HepG2 (cell line): ENCODE data around the gene REEP2. TPM values are rescaled to one million over a fixed set of nuclear protein-coding genes. Genes with fewer than 3 reads are reported as not detected.

Source experiments
- HES4 ChIP-seq: sonication (generic); formaldehyde crosslinking; IDR thresholded peaks from 2 replicates; pipeline ENCODE4 v1.9.0; 2021; ENCODE audit warnings: mild to moderate bottlenecking, missing genetic modification reagents, borderline replicate concordance
- KMT2B ChIP-seq: IDR thresholded peaks from 2 replicates; pipeline ENCODE4 v1.6.1; 2016; ENCODE audit warnings: missing genetic modification reagents, missing compliant biosample characterization
- LBX2 ChIP-seq: sonication (generic); formaldehyde crosslinking; IDR thresholded peaks from 2 replicates; pipeline ENCODE4 v1.5.0; 2020; ENCODE audit warnings: missing genetic modification reagents, mild to moderate bottlenecking, borderline replicate concordance
- MIXL1 ChIP-seq: IDR thresholded peaks from 2 replicates; pipeline ENCODE4 v1.6.1; 2016
- MTA1 ChIP-seq: sonication (generic); formaldehyde crosslinking; IDR thresholded peaks from 2 replicates; pipeline ENCODE4 v1.4.0; 2020; ENCODE audit warnings: missing genetic modification reagents, mild to moderate bottlenecking, borderline replicate concordance
- NFE2L1 ChIP-seq: sonication (generic); formaldehyde crosslinking; IDR thresholded peaks from 2 replicates; pipeline ENCODE4 v1.4.0; 2020; ENCODE audit warnings: missing genetic modification reagents, mild to moderate bottlenecking, borderline replicate concordance
- NFKBIZ ChIP-seq: IDR thresholded peaks from 2 replicates; pipeline ENCODE4 v1.6.1; 2018; ENCODE audit warnings: missing genetic modification reagents, missing compliant biosample characterization
- RAD51 ChIP-seq: fragments of 450-650 bp; IDR thresholded peaks from 2 replicates; pipeline ENCODE4 v1.6.1; 2016; ENCODE audit warnings: borderline replicate concordance
- SIN3B ChIP-seq: fragments of 150-350 bp; IDR thresholded peaks from 2 replicates; pipeline ENCODE4 v1.6.1; 2014; ENCODE audit warnings: low read length
- ZNF468 ChIP-seq: sonication (generic); formaldehyde crosslinking; IDR thresholded peaks from 2 replicates; pipeline ENCODE4 v1.8.0; 2022; ENCODE audit warnings: mild to moderate bottlenecking, moderate library complexity, missing genetic modification reagents
- ZNF512B ChIP-seq: sonication (generic); formaldehyde crosslinking; IDR thresholded peaks from 2 replicates; pipeline ENCODE4 v1.5.1; 2020; ENCODE audit warnings: missing genetic modification reagents, mild to moderate bottlenecking, borderline replicate concordance
- ZNF660 ChIP-seq: sonication (generic); formaldehyde crosslinking; IDR thresholded peaks from 2 replicates; pipeline ENCODE4 v1.5.1; 2020; ENCODE audit warnings: mild to moderate bottlenecking, low read depth, missing genetic modification reagents, borderline replicate concordance
- ZNF816 ChIP-seq: sonication (generic); formaldehyde crosslinking; IDR thresholded peaks from 2 replicates; pipeline ENCODE4 v1.8.0; 2022; ENCODE audit warnings: missing genetic modification reagents, mild to moderate bottlenecking, borderline replicate concordance
- ZZZ3 ChIP-seq: sonication (generic); formaldehyde crosslinking; IDR thresholded peaks from 2 replicates; pipeline ENCODE4 v1.4.0; 2020; ENCODE audit warnings: missing genetic modification reagents, mild to moderate bottlenecking, borderline replicate concordance
- polyA plus RNA-seq, 8 experiments: library from polyadenylated mRNA; depleted of rRNA in 3 of 8; stranded (reverse) in 7 of 8; unstranded in 1 of 8; fragments of >200 nt; fragmentation: Illumina TruSeq in 4 of 8; extraction: Trizol in 4 of 8; gene quantifications; 2 replicates each; pipeline versions ENCODE4 v1.2.1 to v1.2.3, GENCODE V29; 2011 to 2016; ENCODE audit warnings: low read depth in 4 of 8, missing spikeins in 1 of 8, mixed read lengths in 1 of 8; ENCODE audit not compliant: insufficient read depth in 1 of 8
- total RNA-seq, 5 experiments: library from RNA; depleted of rRNA; stranded (reverse); fragments of >200 nt; fragmentation: Illumina TruSeq; extraction: Trizol; gene quantifications; 2 replicates each; pipeline ENCODE4 v1.2.3, GENCODE V29; 2016; ENCODE audit warnings: low read depth in 1 of 5
- TF ChIP-seq, protein P1 (sequence below): sonication (generic); formaldehyde crosslinking; IDR thresholded peaks from 2 replicates; pipeline ENCODE4 v1.4.0; 2020; ENCODE audit warnings: mild to moderate bottlenecking, missing genetic modification reagents
- TF ChIP-seq, protein P2 (sequence below): sonication (generic); formaldehyde crosslinking; IDR thresholded peaks from 2 replicates; pipeline ENCODE4 v1.4.0; 2020; ENCODE audit warnings: missing genetic modification reagents, borderline replicate concordance
- TF ChIP-seq, protein P3 (sequence below): conservative IDR thresholded peaks from 2 replicates; pipeline ENCODE4 v1.6.1; 2018; ENCODE audit warnings: missing genetic modification reagents
- TF ChIP-seq, protein P4 (sequence below): sonication (generic); formaldehyde crosslinking; IDR thresholded peaks from 2 replicates; pipeline ENCODE4 v1.9.0; 2021; ENCODE audit warnings: missing genetic modification reagents, mild to moderate bottlenecking, borderline replicate concordance

The REEP2 gene
- total and polyA plus RNA-seq, 2 of the 13 experiments (the other 11 are each of a cell fraction or from before 2014, with no cell fraction given), result 5.3 to 7.8 TPM

GRCh38 chr5:138464008-138464387, 25.1 kb downstream of the REEP2 start (continued):
- TF ChIP-seq, protein P1, sequence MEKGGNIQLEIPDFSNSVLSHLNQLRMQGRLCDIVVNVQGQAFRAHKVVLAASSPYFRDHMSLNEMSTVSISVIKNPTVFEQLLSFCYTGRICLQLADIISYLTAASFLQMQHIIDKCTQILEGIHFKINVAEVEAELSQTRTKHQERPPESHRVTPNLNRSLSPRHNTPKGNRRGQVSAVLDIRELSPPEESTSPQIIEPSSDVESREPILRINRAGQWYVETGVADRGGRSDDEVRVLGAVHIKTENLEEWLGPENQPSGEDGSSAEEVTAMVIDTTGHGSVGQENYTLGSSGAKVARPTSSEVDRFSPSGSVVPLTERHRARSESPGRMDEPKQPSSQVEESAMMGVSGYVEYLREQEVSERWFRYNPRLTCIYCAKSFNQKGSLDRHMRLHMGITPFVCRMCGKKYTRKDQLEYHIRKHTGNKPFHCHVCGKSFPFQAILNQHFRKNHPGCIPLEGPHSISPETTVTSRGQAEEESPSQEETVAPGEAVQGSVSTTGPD (CRISPR knock-in tag), result no peak
- TF ChIP-seq LBX2 (CRISPR knock-in tag) (no peak), NFE2L1 (CRISPR knock-in tag) (no peak), ZNF816 (peak; percentile 60; the same call in 1 of the 2 replicates), ZZZ3 (CRISPR knock-in tag) (no peak), SIN3B (no peak), RAD51 (no peak), MTA1 (CRISPR knock-in tag) (no peak), MIXL1 (0 out of 2 replicates have a peak, but pooled peaks have one; percentile 24), HES4 (CRISPR knock-in tag) (peak; percentile 78; the same call in 1 of the 2 replicates), NFKBIZ (CRISPR knock-in tag) (peak; percentile 54; the same call in 1 of the 2 replicates), ZNF512B (no peak; the same call in 1 of the 2 replicates), ZNF660 (CRISPR knock-in tag) (no peak), KMT2B (CRISPR knock-in tag) (peak; percentile 72), ZNF468 (CRISPR knock-in tag) (0 out of 2 replicates have a peak, but pooled peaks have one; percentile 29)
- TF ChIP-seq, protein P2, sequence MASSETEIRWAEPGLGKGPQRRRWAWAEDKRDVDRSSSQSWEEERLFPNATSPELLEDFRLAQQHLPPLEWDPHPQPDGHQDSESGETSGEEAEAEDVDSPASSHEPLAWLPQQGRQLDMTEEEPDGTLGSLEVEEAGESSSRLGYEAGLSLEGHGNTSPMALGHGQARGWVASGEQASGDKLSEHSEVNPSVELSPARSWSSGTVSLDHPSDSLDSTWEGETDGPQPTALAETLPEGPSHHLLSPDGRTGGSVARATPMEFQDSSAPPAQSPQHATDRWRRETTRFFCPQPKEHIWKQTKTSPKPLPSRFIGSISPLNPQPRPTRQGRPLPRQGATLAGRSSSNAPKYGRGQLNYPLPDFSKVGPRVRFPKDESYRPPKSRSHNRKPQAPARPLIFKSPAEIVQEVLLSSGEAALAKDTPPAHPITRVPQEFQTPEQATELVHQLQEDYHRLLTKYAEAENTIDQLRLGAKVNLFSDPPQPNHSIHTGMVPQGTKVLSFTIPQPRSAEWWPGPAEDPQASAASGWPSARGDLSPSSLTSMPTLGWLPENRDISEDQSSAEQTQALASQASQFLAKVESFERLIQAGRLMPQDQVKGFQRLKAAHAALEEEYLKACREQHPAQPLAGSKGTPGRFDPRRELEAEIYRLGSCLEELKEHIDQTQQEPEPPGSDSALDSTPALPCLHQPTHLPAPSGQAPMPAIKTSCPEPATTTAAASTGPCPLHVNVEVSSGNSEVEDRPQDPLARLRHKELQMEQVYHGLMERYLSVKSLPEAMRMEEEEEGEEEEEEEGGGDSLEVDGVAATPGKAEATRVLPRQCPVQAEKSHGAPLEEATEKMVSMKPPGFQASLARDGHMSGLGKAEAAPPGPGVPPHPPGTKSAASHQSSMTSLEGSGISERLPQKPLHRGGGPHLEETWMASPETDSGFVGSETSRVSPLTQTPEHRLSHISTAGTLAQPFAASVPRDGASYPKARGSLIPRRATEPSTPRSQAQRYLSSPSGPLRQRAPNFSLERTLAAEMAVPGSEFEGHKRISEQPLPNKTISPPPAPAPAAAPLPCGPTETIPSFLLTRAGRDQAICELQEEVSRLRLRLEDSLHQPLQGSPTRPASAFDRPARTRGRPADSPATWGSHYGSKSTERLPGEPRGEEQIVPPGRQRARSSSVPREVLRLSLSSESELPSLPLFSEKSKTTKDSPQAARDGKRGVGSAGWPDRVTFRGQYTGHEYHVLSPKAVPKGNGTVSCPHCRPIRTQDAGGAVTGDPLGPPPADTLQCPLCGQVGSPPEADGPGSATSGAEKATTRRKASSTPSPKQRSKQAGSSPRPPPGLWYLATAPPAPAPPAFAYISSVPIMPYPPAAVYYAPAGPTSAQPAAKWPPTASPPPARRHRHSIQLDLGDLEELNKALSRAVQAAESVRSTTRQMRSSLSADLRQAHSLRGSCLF, result no peak
- TF ChIP-seq, protein P3, sequence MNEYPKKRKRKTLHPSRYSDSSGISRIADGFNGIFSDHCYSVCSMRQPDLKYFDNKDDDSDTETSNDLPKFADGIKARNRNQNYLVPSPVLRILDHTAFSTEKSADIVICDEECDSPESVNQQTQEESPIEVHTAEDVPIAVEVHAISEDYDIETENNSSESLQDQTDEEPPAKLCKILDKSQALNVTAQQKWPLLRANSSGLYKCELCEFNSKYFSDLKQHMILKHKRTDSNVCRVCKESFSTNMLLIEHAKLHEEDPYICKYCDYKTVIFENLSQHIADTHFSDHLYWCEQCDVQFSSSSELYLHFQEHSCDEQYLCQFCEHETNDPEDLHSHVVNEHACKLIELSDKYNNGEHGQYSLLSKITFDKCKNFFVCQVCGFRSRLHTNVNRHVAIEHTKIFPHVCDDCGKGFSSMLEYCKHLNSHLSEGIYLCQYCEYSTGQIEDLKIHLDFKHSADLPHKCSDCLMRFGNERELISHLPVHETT, result no peak; the same call in 1 of the 2 replicates
- TF ChIP-seq, protein P4, sequence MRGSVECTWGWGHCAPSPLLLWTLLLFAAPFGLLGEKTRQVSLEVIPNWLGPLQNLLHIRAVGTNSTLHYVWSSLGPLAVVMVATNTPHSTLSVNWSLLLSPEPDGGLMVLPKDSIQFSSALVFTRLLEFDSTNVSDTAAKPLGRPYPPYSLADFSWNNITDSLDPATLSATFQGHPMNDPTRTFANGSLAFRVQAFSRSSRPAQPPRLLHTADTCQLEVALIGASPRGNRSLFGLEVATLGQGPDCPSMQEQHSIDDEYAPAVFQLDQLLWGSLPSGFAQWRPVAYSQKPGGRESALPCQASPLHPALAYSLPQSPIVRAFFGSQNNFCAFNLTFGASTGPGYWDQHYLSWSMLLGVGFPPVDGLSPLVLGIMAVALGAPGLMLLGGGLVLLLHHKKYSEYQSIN, result no peak
